ENCODE results near the gene EME1.
"Not testable (repeated sequence)": the region's sequence is repeated elsewhere in the genome, so short reads cannot be mapped to it uniquely, and the experiment has no call there.

DNA sequence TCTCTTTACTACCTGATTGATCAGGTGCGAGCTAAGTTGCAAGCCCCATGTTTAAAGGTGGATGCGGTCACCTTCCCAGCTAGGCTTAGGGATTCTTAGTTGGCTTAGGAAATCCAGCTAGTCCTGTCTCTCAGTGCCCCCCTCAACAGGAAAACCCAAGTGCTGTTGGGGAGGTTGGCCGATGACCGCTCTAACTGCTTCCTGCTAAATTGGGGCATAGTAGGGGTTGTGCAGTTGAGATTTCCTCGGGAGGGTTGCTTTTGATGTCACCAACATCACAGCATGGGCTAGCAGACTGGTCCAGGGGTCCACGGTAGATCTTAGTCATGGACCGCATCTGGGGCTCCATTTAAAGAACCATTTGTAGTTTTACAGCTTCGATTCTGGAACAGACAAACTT lies 26.6 kb downstream of the EME1 start:
- not testable (repeated sequence) for TF ChIP-seq EZH2 (IDR thresholded peaks at IDR 0.05; ENCODE audit: borderline replicate concordance, low read depth, low read length, severe bottlenecking); POLR2AphosphoS5 (IDR thresholded peaks at IDR 0.05; ENCODE audit: insufficient read depth, low read depth, low read length); POLR2A (IDR thresholded peaks at IDR 0.05; ENCODE audit: low read depth, low read length); JUN (IDR thresholded peaks at IDR 0.05; ENCODE audit: borderline replicate concordance, insufficient read depth, insufficient read length, low read depth); GATA2 (IDR thresholded peaks at IDR 0.05; ENCODE audit: insufficient read depth, insufficient read length, low read depth, low read length)
- TF ChIP-seq, protein P1, sequence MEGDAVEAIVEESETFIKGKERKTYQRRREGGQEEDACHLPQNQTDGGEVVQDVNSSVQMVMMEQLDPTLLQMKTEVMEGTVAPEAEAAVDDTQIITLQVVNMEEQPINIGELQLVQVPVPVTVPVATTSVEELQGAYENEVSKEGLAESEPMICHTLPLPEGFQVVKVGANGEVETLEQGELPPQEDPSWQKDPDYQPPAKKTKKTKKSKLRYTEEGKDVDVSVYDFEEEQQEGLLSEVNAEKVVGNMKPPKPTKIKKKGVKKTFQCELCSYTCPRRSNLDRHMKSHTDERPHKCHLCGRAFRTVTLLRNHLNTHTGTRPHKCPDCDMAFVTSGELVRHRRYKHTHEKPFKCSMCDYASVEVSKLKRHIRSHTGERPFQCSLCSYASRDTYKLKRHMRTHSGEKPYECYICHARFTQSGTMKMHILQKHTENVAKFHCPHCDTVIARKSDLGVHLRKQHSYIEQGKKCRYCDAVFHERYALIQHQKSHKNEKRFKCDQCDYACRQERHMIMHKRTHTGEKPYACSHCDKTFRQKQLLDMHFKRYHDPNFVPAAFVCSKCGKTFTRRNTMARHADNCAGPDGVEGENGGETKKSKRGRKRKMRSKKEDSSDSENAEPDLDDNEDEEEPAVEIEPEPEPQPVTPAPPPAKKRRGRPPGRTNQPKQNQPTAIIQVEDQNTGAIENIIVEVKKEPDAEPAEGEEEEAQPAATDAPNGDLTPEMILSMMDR (IDR thresholded peaks at IDR 0.05; ENCODE audit: extremely low read depth in 1 of 2, insufficient read depth in 1 of 2, low read depth in 1 of 2, low read length in 2 of 2), result not testable (repeated sequence)
- TF ChIP-seq, protein P2, sequence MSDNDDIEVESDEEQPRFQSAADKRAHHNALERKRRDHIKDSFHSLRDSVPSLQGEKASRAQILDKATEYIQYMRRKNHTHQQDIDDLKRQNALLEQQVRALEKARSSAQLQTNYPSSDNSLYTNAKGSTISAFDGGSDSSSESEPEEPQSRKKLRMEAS (IDR thresholded peaks at IDR 0.05; ENCODE audit: insufficient read depth, insufficient read length), result not testable (repeated sequence)
